HepG2 (cell line): ENCODE measurements around the gene SGO1. TPM values are rescaled to one million over a fixed set of nuclear protein-coding genes. Genes with fewer than 3 reads are reported as not detected.

ENCODE experiments used
- CEBPZ ChIP-seq: IDR thresholded peaks from 2 replicates; pipeline ENCODE4 v1.6.1; 2012; ENCODE audit warnings: low read length, improper control_type of control experiment
- E2F2 ChIP-seq: sonication (generic); formaldehyde crosslinking; IDR thresholded peaks from 2 replicates; pipeline ENCODE4 v1.4.0; 2020; ENCODE audit warnings: missing genetic modification reagents, borderline replicate concordance
- NFAT5 ChIP-seq: sonication (generic); formaldehyde crosslinking; IDR thresholded peaks from 2 replicates; pipeline ENCODE4 v1.4.0; 2020; ENCODE audit warnings: missing genetic modification reagents
- PITX1 ChIP-seq: sonication (generic); formaldehyde crosslinking; IDR thresholded peaks from 2 replicates; pipeline ENCODE4 v1.5.1; 2020; ENCODE audit warnings: mild to moderate bottlenecking, missing genetic modification reagents
- TSC22D2 ChIP-seq: sonication (generic); formaldehyde crosslinking; IDR thresholded peaks from 2 replicates; pipeline ENCODE4 v1.5.1; 2020; ENCODE audit warnings: missing genetic modification reagents, mild to moderate bottlenecking, borderline replicate concordance
- ZBED4 ChIP-seq: sonication (generic); formaldehyde crosslinking; IDR thresholded peaks from 2 replicates; pipeline ENCODE4 v1.4.0; 2020; ENCODE audit warnings: missing genetic modification reagents, borderline replicate concordance
- ZBTB46 ChIP-seq: sonication (generic); formaldehyde crosslinking; IDR thresholded peaks from 2 replicates; pipeline ENCODE4 v1.4.0; 2020; ENCODE audit warnings: mild to moderate bottlenecking, missing genetic modification reagents, borderline replicate concordance
- ZNF263 ChIP-seq: sonication (generic); formaldehyde crosslinking; IDR thresholded peaks from 2 replicates; pipeline ENCODE4 v1.4.0; 2020; ENCODE audit warnings: missing genetic modification reagents
- ZNF333 ChIP-seq: sonication (generic); formaldehyde crosslinking; IDR thresholded peaks from 2 replicates; pipeline ENCODE4 v1.4.0; 2020; ENCODE audit warnings: mild to moderate bottlenecking, missing genetic modification reagents, borderline replicate concordance
- ZNF460 ChIP-seq: sonication (generic); formaldehyde crosslinking; IDR thresholded peaks from 2 replicates; pipeline ENCODE4 v1.5.1; 2020; ENCODE audit warnings: missing genetic modification reagents, mild to moderate bottlenecking, borderline replicate concordance
- ZNF589 ChIP-seq: sonication (generic); formaldehyde crosslinking; conservative IDR thresholded peaks from 2 replicates; pipeline ENCODE4 v1.8.0; 2022; ENCODE audit warnings: mild to moderate bottlenecking, moderate library complexity, missing genetic modification reagents
- polyA plus RNA-seq, 8 experiments: library from polyadenylated mRNA; depleted of rRNA in 3 of 8; stranded (reverse) in 7 of 8; unstranded in 1 of 8; fragments of >200 nt; fragmentation: Illumina TruSeq in 4 of 8; extraction: Trizol in 4 of 8; gene quantifications; 2 replicates each; pipeline versions ENCODE4 v1.2.1 to v1.2.3, GENCODE V29; 2011 to 2016; ENCODE audit warnings: low read depth in 4 of 8, missing spikeins in 1 of 8, mixed read lengths in 1 of 8; ENCODE audit not compliant: insufficient read depth in 1 of 8
- total RNA-seq, 5 experiments: library from RNA; depleted of rRNA; stranded (reverse); fragments of >200 nt; fragmentation: Illumina TruSeq; extraction: Trizol; gene quantifications; 2 replicates each; pipeline ENCODE4 v1.2.3, GENCODE V29; 2016; ENCODE audit warnings: low read depth in 1 of 5

SGO1 gene
- total and polyA plus RNA-seq, 2 of the 13 experiments (the other 11 are each of a cell fraction or from before 2014, with no cell fraction given), result 2.1 to 16.1 TPM

GRCh38 chr3:20185679-20186599 lies at the start of gene SGO1 (continued):
- TF ChIP-seq NFAT5 (CRISPR knock-in tag) (no peak), ZBTB46 (no peak), ZBED4 (0 out of 2 replicates have a peak, but pooled peaks have one; percentile 65), E2F2 (no peak), ZNF460 (CRISPR knock-in tag) (no peak), ZNF589 (no peak), CEBPZ (no peak), ZNF333 (CRISPR knock-in tag) (no peak), PITX1 (CRISPR knock-in tag) (no peak; the same call in 1 of the 2 replicates), TSC22D2 (no peak), ZNF263 (CRISPR knock-in tag) (no peak)
